ENCODE measurements around the gene CST4.
A peak's percentile ranks its signal among the peaks of the same experiment; 100 is the strongest.

The CST4 gene

DNA sequence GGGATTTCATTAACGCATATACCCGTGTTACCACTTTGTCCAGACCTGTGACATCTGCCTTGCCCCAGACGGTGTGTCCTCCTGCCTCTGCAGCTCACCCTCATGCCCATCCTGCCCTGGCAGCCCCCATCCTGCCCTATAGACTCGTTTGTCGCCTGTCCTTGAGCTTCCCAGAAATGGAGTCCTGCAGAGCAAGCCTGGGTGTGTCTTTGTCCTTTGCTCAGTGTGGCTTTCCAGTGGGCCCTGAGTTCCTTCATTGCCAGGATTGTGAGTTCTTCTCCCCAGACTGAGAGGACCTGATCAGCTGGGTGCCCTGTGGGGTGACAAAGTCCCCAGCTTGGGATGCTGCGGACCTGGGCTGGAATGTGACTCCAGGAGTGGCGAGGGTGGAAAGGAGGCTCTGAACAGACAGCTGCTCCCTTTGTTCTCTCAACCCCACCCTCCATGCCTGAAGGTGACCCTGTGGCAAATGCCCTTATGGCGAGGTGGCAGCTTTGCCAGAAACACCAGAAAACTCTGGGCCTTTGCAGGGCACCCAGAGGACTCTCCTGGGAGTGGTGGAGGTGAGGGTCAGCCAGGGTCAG, 48.7 kb downstream of the CST4 start:
- H3K4me3 ChIP-seq (ENCODE audit: low read length): no peak overlapping the region
- DNase-seq (ENCODE audit: low read depth): no peak
- no peak for TF ChIP-seq CTCF (IDR thresholded peaks at IDR 0.05; ENCODE audit: insufficient read depth, low read depth, low read length, missing control alignments)

DNA sequence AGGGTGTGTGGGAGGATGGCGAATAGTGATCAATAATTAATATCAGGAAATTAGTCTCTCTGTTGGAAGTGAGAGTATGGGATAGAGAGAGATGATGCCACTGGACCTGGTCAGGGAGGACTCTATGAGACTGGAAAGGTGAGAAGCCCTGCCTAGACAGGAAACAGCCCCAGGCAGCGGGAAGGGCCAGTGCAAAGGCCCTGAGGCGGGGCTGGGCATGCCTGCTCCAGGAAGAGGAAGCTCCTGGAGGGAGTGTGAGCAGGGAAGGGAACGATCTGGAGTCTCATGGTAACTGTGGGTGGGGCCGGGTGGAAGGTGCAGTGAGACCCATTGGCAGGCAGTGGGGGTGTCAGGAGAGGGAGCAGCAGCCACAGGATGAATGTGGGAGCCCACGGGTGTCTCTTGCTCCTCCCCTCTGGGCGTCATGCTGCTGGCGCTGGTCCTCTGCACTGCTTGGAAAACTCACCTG, 49.3 kb downstream of the CST4 start:
- TF ChIP-seq CTCF (IDR thresholded peaks at IDR 0.05; ENCODE audit: insufficient read depth, low read depth, low read length, missing control alignments): no peak
- peak; percentile 48 for DNase-seq (ENCODE audit: low read depth)
- H3K4me3 ChIP-seq (ENCODE audit: low read length): no peak overlapping the region

- TF ChIP-seq CTCF (IDR thresholded peaks at IDR 0.05; ENCODE audit: insufficient read depth, low read depth, low read length, missing control alignments): no peak
- H3K4me3 ChIP-seq (ENCODE audit: low read length): no peak overlapping the region
- DNase-seq (ENCODE audit: low read depth): no peak
Observed at GRCh38 chr20:23638309-23638708, 50.5 kb downstream of the CST4 start.

DNA sequence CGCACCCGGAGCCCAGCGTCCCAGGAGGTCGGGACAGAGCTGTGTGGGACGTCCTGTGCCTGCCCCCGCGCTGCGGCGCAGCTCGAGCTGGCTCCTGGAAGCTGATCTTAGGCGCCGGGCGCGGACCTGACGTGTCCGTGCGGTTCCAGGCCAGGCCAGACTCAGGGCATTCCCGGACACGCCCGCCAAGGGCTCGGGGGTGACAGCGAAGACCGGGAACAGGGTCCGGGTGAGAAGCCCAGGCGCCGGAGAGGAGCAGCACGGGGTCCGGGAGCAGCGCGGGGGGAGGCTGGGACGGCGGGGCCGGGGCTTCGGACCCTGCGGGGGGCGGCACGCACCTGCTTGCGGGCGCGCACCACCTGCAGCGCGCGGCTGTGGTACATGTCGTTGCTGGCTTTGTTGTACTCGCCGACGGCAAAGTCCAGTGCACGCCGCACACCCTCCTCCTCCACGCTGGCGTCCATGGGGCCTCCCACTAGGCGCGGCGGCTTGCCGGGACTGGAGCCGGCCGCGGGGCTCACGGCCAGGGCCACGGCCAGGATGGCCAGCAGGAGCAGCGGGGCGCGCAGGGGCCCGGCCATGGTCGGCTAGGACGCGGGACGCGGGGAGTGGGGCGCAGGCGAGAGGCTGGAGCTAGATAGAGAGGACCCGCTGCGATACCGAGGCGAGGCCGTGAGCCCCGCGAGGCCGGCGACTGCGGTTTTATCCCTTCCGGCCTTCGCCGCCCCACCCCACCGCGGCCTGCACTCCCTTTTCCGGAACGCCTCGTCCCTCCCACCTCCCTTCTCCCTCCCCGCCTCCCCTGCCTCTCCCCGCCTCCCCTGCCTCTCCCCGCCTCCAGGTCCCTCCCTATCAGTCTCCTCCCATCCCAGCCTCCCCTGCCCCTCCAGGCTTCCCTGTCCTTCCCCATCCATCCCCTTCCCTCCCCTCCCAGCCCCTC, 51.3 kb downstream of the CST4 start, which contains the start of gene CST3:
CST3 (minus strand) TSS at position 674 of the 940 bp plus-strand sequence; CDS start at position 581, 93 bp downstream.
- peak within 1 kb of the TSS; percentile 77 for H3K4me3 ChIP-seq (ENCODE audit: low read length)
- peak; percentile 90 for DNase-seq (ENCODE audit: low read depth)
- TF ChIP-seq CTCF (IDR thresholded peaks at IDR 0.05; ENCODE audit: insufficient read depth, low read depth, low read length, missing control alignments): no peak

- no peak for TF ChIP-seq CTCF (IDR thresholded peaks at IDR 0.05; ENCODE audit: insufficient read depth, low read depth, low read length, missing control alignments)
- H3K4me3 ChIP-seq (ENCODE audit: low read length): peak overlapping the region; percentile 77
- DNase-seq (ENCODE audit: low read depth): no peak
Observed at GRCh38 chr20:23636908-23637281, 51.9 kb downstream of the CST4 start.

DNA sequence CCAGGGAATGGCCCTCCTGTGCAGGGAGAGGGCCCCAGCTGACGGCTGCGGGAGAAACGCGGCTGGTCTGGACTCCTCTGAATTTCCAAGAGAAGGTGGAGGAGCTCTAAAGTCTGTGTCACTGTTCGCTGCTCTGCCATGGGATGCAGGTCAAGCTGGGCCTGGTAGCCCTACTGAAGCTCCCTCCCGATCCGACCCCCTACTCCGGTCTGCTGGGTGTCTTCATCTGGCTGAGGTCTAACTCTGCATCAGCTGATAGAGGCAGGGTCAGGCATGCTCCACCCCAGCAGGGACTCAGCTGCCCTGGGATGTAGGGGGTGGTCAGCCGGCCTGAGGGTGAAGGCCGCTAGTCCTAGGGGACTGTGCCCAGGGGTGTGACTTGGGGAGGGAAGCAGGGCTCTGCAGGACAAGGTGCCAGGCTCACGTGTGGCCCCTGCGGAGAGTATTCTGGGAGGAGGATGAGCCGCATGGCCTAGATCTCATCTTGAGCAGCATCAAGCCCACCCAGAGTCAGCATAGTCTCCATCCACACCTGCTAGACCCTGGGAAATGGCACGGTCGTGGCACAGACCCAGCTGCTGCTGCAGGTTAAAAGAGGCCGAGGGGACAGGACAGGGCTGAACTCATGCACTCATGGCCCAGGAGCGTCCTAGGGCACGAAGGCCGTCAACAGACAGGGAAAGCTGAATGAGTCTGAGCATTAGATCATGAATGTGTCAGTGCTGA, 52.5 kb downstream of the CST4 start:
- TF ChIP-seq CTCF (IDR thresholded peaks at IDR 0.05; ENCODE audit: insufficient read depth, low read depth, low read length, missing control alignments): no peak
- no peak for DNase-seq (ENCODE audit: low read depth)
- H3K4me3 ChIP-seq (ENCODE audit: low read length): peak overlapping the region; percentile 77

DNA sequence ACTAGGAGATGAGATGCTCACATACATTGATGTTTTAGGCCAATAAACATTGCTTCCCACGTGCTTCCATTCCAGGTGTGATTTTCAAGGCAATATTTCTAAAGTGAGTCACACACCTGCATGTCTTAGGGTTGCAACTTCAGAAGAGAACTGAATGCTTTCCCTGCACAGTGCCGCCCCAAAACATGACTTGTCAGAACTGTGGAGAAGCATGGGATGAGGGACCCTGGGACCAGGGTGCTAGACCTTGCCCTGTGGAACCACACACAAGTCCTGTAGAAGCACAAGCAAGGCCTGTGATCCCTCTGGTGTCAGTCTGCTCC, 53.1 kb downstream of the CST4 start:
- peak overlapping the region; percentile 77 for H3K4me3 ChIP-seq (ENCODE audit: low read length)
- peak; percentile 50 for DNase-seq (ENCODE audit: low read depth)

All from epithelial cell of esophagus (primary cell).